Endothelial cell of umbilical vein (primary cell): ENCODE measurements around the gene PABPC1L. TPM values are rescaled to one million over a fixed set of nuclear protein-coding genes. Genes with fewer than 3 reads are reported as not detected.

Experiments
- BruUV-seq: library from RNA; stranded (reverse); fragments of 400-500 nt; replicated peaks from 2 replicates; lab custom pipeline; 2021; lab: Mats Ljungman, UMichigan
- CTCF ChIA-PET: fragments of 300-600, 350-600 bp; sonication (Branson Sonifier 250); formaldehyde crosslinking; loops from one replicate; lab custom pipeline; 2021; ENCODE audit warnings: antibody characterized with exemption, inconsistent platforms; lab: Charles Lee
- POLR2A ChIA-PET: fragments of 300-600, 350-600 bp; sonication (Branson Sonifier 250); formaldehyde crosslinking; loops from one replicate; lab custom pipeline; 2021; ENCODE audit warnings: antibody characterized with exemption, inconsistent platforms; lab: Charles Lee
- DNase-seq: peaks from one replicate; pipeline ENCODE4 v3.0.0-alpha.2; 2011; ENCODE audit warnings: low read depth, low spot score
- FAIRE-seq: peaks from 2 replicates; lab custom pipeline; 2011; peaks lifted over from hg19 to GRCh38; lab: Jason Lieb, UNC
- H2AFZ ChIP-seq: 2 replicates; pipeline ENCODE4 v1.6.0; 2012; ENCODE audit warnings: low read depth, low read length, control low read depth, inconsistent platforms
- H3K27ac ChIP-seq: 2 replicates; pipeline ENCODE4 v1.5.1; 2011; ENCODE audit warnings: low read depth, mild to moderate bottlenecking, control low read depth, low read length, moderate library complexity; ENCODE audit not compliant: insufficient read depth
- H3K27me3 ChIP-seq, 2 experiments: 2 replicates each; pipeline versions ENCODE4 v1.6.0 to v1.6.1; 2011; ENCODE audit warnings: low read length in 2 of 2, mixed read lengths in 1 of 2; ENCODE audit not compliant: control insufficient read depth in 2 of 2, insufficient read depth in 2 of 2
- H3K36me3 ChIP-seq, 2 experiments: 2 replicates in 1 of 2; 3 replicates in 1 of 2; pipeline ENCODE4 v1.5.1; 2011; ENCODE audit warnings: low read length in 2 of 2, mild to moderate bottlenecking in 1 of 2, moderate library complexity in 1 of 2; ENCODE audit not compliant: control insufficient read depth in 2 of 2, insufficient read depth in 2 of 2; ENCODE audit errors: extremely low read depth in 1 of 2
- H3K4me1 ChIP-seq: 3 replicates; pipeline ENCODE4 v1.5.1; 2011; ENCODE audit warnings: mild to moderate bottlenecking, low read length; ENCODE audit not compliant: control insufficient read depth, insufficient read depth; ENCODE audit errors: extremely low read depth
- H3K4me2 ChIP-seq: 2 replicates; pipeline ENCODE4 v1.6.1; 2011; ENCODE audit warnings: low read length, control low read depth, mixed read lengths; ENCODE audit not compliant: insufficient read depth
- H3K4me3 ChIP-seq, 3 experiments: fragments of 200-600 bp in 1 of 3; sonication (generic), shearing (Covaris generic) in 1 of 3; replicated peaks in 1 of 3; 2 replicates each; pipeline ENCODE4 v1.5.1; 2011 to 2016; ENCODE audit warnings: control low read depth in 3 of 3, low read length in 3 of 3, mild to moderate bottlenecking in 2 of 3, inconsistent platforms in 1 of 3, low read depth in 1 of 3, moderate library complexity in 1 of 3; ENCODE audit not compliant: insufficient read depth in 1 of 3
- H3K79me2 ChIP-seq: 2 replicates; pipeline ENCODE4 v1.6.0; 2012; ENCODE audit warnings: low read length, inconsistent platforms; ENCODE audit not compliant: control insufficient read depth, insufficient read depth
- H3K9ac ChIP-seq: replicated peaks from 2 replicates; pipeline ENCODE3; 2011; ENCODE audit warnings: low read length, control low read depth; ENCODE audit not compliant: insufficient read depth; ENCODE audit errors: extremely low read depth
- H3K9me1 ChIP-seq: replicated peaks from 3 replicates; pipeline ENCODE4 v1.6.0; 2011; ENCODE audit warnings: mild to moderate bottlenecking, low read length; ENCODE audit not compliant: control insufficient read depth, insufficient read depth; ENCODE audit errors: extremely low read depth
- H3K9me3 ChIP-seq: replicated peaks from 2 replicates; pipeline ENCODE4 v1.5.1; 2012; ENCODE audit warnings: low read length, inconsistent platforms; ENCODE audit not compliant: control insufficient read depth, insufficient read depth
- H4K20me1 ChIP-seq: replicated peaks from 2 replicates; pipeline ENCODE3; 2011; ENCODE audit warnings: mild to moderate bottlenecking, low read length; ENCODE audit not compliant: control insufficient read depth, insufficient read depth; ENCODE audit errors: extremely low read depth
- EZH2 ChIP-seq: IDR thresholded peaks from 2 replicates; pipeline ENCODE4 v1.6.1; 2012; ENCODE audit warnings: borderline replicate concordance, low read depth, mild to moderate bottlenecking, moderate library complexity, low read length, inconsistent platforms; ENCODE audit not compliant: severe bottlenecking
- FOS ChIP-seq: IDR thresholded peaks from 2 replicates; pipeline ENCODE4 v1.6.1; 2011; ENCODE audit warnings: mild to moderate bottlenecking, low read length, moderate library complexity, borderline replicate concordance; ENCODE audit not compliant: insufficient read depth
- GATA2 ChIP-seq: IDR thresholded peaks from 2 replicates; pipeline ENCODE4 v1.7.0; 2011; ENCODE audit warnings: low read depth, mild to moderate bottlenecking, moderate library complexity, mixed read lengths, low read length; ENCODE audit not compliant: insufficient read length, insufficient read depth
- JUN ChIP-seq: IDR thresholded peaks from 2 replicates; pipeline ENCODE4 v1.6.1; 2011; ENCODE audit warnings: borderline replicate concordance, low read depth; ENCODE audit not compliant: insufficient read length, insufficient read depth
- MYC ChIP-seq: IDR thresholded peaks from one replicate; pipeline ENCODE4 v1.6.1; 2011; ENCODE audit warnings: mild to moderate bottlenecking, low read depth, low read length
- POLR2A ChIP-seq: IDR thresholded peaks from 2 replicates; pipeline ENCODE4 v1.6.1; 2012; ENCODE audit warnings: low read depth, mild to moderate bottlenecking, control low read depth, low read length
- POLR2AphosphoS5 ChIP-seq: IDR thresholded peaks from 2 replicates; pipeline ENCODE4 v1.6.1; 2012; ENCODE audit warnings: low read depth, mild to moderate bottlenecking, control low read depth, low read length, moderate library complexity; ENCODE audit not compliant: insufficient read depth
- dilution Hi-C: fragments of 300-500 bp; cut with MboI; formaldehyde crosslinking; loops from one replicate; pipeline ENCODE4 v1.15.0; 2019; ENCODE audit warnings: low sequenced_read_pairs; ENCODE audit not compliant: extremely low pct_ligation_motif_present
- intact Hi-C: fragments of 100-400 bp; cut with micrococcal nuclease; formaldehyde crosslinking; loops from one replicate; pipeline ENCODE4 v1.10.0; 2022
- polyA plus RNA-seq, 4 experiments: library from polyadenylated mRNA; depleted of rRNA in 3 of 4; stranded (reverse) in 3 of 4; unstranded in 1 of 4; fragments of >200 nt; gene quantifications; 2 replicates each; pipeline versions ENCODE4 v1.2.1 to v1.2.3, GENCODE V29; 2011 to 2012; ENCODE audit warnings: missing spikeins in 1 of 4
- total RNA-seq: library from RNA; stranded (reverse); gene quantifications from 2 replicates; pipeline ENCODE4 v1.2.3, GENCODE V29; 2021
- TF ChIP-seq, protein P1 (sequence below): IDR thresholded peaks from 2 replicates; pipeline ENCODE4 v1.6.1; 2011; ENCODE audit not compliant: insufficient read depth, insufficient read length
- TF ChIP-seq, protein P2 (sequence below), 2 donors: IDR thresholded peaks; 1 replicate in 1 of 2; 2 replicates in 1 of 2; pipeline ENCODE4 v1.5.1; 2011; ENCODE audit warnings: low read length in 2 of 2, mild to moderate bottlenecking in 2 of 2, moderate library complexity in 2 of 2, control low read depth in 1 of 2, inconsistent platforms in 1 of 2, low read depth in 1 of 2; ENCODE audit not compliant: insufficient read depth in 1 of 2; ENCODE audit errors: extremely low read depth in 1 of 2

PABPC1L gene
- total and polyA plus RNA-seq, 2 donors (not counting 3 experiments of a cell fraction or from before 2014, with no cell fraction given), result 7.8 to 12.6 TPM

DNA sequence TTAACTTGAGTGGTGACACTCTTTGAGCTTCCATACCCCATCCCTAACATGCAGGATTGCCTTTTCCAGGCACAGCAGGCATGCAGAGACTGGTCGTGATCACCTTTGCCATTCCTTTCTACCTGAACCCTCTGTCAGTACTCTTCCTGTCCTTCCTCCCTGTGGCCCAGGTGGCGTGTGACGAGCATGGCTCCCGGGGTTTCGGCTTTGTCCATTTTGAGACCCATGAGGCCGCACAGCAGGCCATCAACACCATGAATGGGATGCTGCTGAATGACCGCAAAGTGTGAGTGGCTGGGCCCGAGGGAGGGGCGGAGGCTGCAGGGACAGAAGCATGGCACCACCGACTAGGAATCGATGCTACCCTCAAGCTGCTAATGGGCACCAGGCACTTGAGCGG, 6.7 kb downstream of the PABPC1L start:
- no TSS peak for BruUV-seq
- POLR2A ChIA-PET, result no interaction called here

More for the DNA sequence above, 6.7 kb downstream of the PABPC1L start:
- H3K9me3 ChIP-seq, result no peaks in the 10 kb centered on the region
- DNase-seq (no peak), FAIRE-seq (no peak)
- no peaks in the 10 kb centered on the region for H3K36me3 ChIP-seq
- no peak overlapping the region for H3K4me3 ChIP-seq
- no peaks in the 10 kb centered on the region for H3K9me1 ChIP-seq
- no peak overlapping the region for H2AFZ ChIP-seq
- intact Hi-C loops, result no loop called here
- TF ChIP-seq, protein P1, sequence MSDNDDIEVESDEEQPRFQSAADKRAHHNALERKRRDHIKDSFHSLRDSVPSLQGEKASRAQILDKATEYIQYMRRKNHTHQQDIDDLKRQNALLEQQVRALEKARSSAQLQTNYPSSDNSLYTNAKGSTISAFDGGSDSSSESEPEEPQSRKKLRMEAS, result no peak
- TF ChIP-seq JUN (no peak), FOS (no peak), POLR2A (no peak), POLR2AphosphoS5 (no peak), GATA2 (no peak), MYC (no peak), EZH2 (no peak)
- TF ChIP-seq, protein P2, sequence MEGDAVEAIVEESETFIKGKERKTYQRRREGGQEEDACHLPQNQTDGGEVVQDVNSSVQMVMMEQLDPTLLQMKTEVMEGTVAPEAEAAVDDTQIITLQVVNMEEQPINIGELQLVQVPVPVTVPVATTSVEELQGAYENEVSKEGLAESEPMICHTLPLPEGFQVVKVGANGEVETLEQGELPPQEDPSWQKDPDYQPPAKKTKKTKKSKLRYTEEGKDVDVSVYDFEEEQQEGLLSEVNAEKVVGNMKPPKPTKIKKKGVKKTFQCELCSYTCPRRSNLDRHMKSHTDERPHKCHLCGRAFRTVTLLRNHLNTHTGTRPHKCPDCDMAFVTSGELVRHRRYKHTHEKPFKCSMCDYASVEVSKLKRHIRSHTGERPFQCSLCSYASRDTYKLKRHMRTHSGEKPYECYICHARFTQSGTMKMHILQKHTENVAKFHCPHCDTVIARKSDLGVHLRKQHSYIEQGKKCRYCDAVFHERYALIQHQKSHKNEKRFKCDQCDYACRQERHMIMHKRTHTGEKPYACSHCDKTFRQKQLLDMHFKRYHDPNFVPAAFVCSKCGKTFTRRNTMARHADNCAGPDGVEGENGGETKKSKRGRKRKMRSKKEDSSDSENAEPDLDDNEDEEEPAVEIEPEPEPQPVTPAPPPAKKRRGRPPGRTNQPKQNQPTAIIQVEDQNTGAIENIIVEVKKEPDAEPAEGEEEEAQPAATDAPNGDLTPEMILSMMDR (IDR thresholded peaks at IDR 0.05; ENCODE audit: extremely low read depth in 1 of 2, insufficient read depth in 1 of 2, low read depth in 1 of 2, low read length in 2 of 2), result no peak
- no peaks in the 10 kb centered on the region for H3K79me2 ChIP-seq
- no peaks in the 10 kb centered on the region for H4K20me1 ChIP-seq
- dilution Hi-C loops, result no loop called here
- no peak overlapping the region for H3K27ac ChIP-seq
- no peaks in the 10 kb centered on the region for H3K27me3 ChIP-seq
- H3K4me1 ChIP-seq, result no peaks in the 10 kb centered on the region
- CTCF ChIA-PET, result interaction anchor here (0.6 kb wide), 1 partner anchor 24 kb away, joined by 4 read pairs; no protein-coding TSS in a partner anchor
- no peak overlapping the region for H3K9ac ChIP-seq
- no peak overlapping the region for H3K4me2 ChIP-seq
